ENCODE data around the gene ADAP1.

DNA sequence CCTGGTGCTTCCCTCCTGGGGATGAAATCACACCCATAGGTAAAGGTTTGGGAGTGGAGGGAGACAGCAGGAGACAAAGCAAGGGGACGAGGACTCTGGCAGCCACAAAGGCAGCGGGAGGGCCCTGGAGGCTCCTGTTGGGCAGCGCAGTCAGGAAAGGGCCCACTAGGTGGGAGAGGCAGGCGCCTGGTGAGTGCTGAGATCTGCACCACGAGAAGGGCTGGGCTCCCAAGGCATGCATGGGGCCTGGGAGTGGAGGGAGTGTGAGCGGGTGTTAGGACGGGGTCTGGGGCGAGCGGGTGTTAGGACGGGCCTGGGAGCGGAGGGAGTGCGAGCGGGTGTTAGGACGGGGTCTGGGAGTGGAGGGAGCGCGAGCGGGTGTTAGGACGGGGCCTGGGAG, 65.1 kb downstream of the ADAP1 start:
- TF ChIP-seq, protein P1, sequence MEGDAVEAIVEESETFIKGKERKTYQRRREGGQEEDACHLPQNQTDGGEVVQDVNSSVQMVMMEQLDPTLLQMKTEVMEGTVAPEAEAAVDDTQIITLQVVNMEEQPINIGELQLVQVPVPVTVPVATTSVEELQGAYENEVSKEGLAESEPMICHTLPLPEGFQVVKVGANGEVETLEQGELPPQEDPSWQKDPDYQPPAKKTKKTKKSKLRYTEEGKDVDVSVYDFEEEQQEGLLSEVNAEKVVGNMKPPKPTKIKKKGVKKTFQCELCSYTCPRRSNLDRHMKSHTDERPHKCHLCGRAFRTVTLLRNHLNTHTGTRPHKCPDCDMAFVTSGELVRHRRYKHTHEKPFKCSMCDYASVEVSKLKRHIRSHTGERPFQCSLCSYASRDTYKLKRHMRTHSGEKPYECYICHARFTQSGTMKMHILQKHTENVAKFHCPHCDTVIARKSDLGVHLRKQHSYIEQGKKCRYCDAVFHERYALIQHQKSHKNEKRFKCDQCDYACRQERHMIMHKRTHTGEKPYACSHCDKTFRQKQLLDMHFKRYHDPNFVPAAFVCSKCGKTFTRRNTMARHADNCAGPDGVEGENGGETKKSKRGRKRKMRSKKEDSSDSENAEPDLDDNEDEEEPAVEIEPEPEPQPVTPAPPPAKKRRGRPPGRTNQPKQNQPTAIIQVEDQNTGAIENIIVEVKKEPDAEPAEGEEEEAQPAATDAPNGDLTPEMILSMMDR (IDR thresholded peaks at IDR 0.05 in 2 of 3, conservative IDR thresholded peaks at IDR 0.05 in 1 of 3; ENCODE audit: borderline replicate concordance in 1 of 3, insufficient read depth in 1 of 3, low read depth in 2 of 3, low read length in 2 of 3), result no peak
- TF ChIP-seq RAD21 (IDR thresholded peaks at IDR 0.05; ENCODE audit: low read depth), result no peak
- no peak for TF ChIP-seq POLR2AphosphoS5 (IDR thresholded peaks at IDR 0.05; ENCODE audit: low read depth, low read length)
- TF ChIP-seq EGR1 (IDR thresholded peaks at IDR 0.05; ENCODE audit: low read depth), result no peak
- TF ChIP-seq, protein P2, sequence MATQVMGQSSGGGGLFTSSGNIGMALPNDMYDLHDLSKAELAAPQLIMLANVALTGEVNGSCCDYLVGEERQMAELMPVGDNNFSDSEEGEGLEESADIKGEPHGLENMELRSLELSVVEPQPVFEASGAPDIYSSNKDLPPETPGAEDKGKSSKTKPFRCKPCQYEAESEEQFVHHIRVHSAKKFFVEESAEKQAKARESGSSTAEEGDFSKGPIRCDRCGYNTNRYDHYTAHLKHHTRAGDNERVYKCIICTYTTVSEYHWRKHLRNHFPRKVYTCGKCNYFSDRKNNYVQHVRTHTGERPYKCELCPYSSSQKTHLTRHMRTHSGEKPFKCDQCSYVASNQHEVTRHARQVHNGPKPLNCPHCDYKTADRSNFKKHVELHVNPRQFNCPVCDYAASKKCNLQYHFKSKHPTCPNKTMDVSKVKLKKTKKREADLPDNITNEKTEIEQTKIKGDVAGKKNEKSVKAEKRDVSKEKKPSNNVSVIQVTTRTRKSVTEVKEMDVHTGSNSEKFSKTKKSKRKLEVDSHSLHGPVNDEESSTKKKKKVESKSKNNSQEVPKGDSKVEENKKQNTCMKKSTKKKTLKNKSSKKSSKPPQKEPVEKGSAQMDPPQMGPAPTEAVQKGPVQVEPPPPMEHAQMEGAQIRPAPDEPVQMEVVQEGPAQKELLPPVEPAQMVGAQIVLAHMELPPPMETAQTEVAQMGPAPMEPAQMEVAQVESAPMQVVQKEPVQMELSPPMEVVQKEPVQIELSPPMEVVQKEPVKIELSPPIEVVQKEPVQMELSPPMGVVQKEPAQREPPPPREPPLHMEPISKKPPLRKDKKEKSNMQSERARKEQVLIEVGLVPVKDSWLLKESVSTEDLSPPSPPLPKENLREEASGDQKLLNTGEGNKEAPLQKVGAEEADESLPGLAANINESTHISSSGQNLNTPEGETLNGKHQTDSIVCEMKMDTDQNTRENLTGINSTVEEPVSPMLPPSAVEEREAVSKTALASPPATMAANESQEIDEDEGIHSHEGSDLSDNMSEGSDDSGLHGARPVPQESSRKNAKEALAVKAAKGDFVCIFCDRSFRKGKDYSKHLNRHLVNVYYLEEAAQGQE (IDR thresholded peaks at IDR 0.05; ENCODE audit: low read depth), result no peak
- TF ChIP-seq CEBPB (IDR thresholded peaks at IDR 0.05; ENCODE audit: low read depth), result no peak
- no peak for TF ChIP-seq POLR2A (IDR thresholded peaks at IDR 0.05; ENCODE audit: borderline replicate concordance, extremely low read depth, insufficient read depth, insufficient read length)
- no peak for TF ChIP-seq SIN3A (IDR thresholded peaks at IDR 0.05; ENCODE audit: low read depth)
- TF ChIP-seq EZH2 (IDR thresholded peaks at IDR 0.05), result no peak
- TF ChIP-seq YY1 (IDR thresholded peaks at IDR 0.05; ENCODE audit: extremely low read depth, insufficient replicate concordance, low read depth, low read length), result no peak
- TF ChIP-seq ZNF274 (IDR thresholded peaks at IDR 0.05; ENCODE audit: low read depth, low read length), result no peak
- TF ChIP-seq, protein P3, sequence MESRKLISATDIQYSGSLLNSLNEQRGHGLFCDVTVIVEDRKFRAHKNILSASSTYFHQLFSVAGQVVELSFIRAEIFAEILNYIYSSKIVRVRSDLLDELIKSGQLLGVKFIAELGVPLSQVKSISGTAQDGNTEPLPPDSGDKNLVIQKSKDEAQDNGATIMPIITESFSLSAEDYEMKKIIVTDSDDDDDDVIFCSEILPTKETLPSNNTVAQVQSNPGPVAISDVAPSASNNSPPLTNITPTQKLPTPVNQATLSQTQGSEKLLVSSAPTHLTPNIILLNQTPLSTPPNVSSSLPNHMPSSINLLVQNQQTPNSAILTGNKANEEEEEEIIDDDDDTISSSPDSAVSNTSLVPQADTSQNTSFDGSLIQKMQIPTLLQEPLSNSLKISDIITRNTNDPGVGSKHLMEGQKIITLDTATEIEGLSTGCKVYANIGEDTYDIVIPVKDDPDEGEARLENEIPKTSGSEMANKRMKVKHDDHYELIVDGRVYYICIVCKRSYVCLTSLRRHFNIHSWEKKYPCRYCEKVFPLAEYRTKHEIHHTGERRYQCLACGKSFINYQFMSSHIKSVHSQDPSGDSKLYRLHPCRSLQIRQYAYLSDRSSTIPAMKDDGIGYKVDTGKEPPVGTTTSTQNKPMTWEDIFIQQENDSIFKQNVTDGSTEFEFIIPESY (IDR thresholded peaks at IDR 0.05; ENCODE audit: extremely low read depth, insufficient replicate concordance, low read length), result no peak
- TF ChIP-seq EZH2phosphoT487 (IDR thresholded peaks at IDR 0.05; ENCODE audit: borderline replicate concordance), result no peak
